ENCODE data around the gene CFAP92. TPM values are rescaled to one million over a fixed set of nuclear protein-coding genes. Genes with fewer than 3 reads are reported as not detected.

CFAP92 gene
- total RNA-seq, 1 experiment from 2014 or later: 0.92 TPM

DNA sequence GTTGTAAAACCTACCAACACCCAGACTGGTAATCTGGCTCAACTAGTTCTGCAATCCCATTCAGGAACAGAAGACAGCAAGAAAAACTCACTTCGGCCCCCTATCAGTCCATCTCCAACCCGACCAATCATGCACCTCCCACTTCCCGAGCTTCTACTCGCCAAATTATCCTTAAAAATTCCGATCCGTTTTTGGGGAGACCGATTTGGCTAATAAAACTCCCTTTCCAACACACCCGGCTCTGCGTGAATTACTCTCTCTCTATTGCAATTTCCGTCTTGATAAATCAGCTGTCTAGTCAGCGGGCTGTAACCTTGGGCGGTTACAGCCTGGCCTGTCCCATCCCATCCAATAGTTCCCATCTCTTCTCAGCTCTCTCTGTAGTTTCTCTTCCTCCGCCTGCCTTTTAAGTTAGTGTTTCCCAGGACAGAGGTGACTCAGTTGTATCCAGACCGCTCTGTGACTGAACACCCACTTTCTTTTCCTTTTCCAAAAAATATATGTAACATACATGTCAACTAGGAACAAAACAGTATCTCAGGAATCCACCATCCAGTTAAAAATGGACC lies 115.2 kb downstream of the CFAP92 start:
- no peak for DNase-seq
- H4K8ac ChIP-seq (replicated peaks; ENCODE audit: insufficient read length, low read depth, low read length): no peak overlapping the region
- peaks cover 11% of the 10 kb centered on the region; the same call in 1 of the 2 replicates for H3K79me2 ChIP-seq (ENCODE audit: insufficient read depth, low read length)
- peak overlapping the region; percentile 65 for H2BK120ac ChIP-seq (ENCODE audit: low read depth, low read length, poor library complexity, severe bottlenecking)
- H4K5ac ChIP-seq (ENCODE audit: insufficient read length, low read depth, low read length): peak overlapping the region; percentile 37
- H2BK20ac ChIP-seq (ENCODE audit: low read depth, low read length, poor library complexity, severe bottlenecking): no peak overlapping the region
- TF ChIP-seq, protein P1, sequence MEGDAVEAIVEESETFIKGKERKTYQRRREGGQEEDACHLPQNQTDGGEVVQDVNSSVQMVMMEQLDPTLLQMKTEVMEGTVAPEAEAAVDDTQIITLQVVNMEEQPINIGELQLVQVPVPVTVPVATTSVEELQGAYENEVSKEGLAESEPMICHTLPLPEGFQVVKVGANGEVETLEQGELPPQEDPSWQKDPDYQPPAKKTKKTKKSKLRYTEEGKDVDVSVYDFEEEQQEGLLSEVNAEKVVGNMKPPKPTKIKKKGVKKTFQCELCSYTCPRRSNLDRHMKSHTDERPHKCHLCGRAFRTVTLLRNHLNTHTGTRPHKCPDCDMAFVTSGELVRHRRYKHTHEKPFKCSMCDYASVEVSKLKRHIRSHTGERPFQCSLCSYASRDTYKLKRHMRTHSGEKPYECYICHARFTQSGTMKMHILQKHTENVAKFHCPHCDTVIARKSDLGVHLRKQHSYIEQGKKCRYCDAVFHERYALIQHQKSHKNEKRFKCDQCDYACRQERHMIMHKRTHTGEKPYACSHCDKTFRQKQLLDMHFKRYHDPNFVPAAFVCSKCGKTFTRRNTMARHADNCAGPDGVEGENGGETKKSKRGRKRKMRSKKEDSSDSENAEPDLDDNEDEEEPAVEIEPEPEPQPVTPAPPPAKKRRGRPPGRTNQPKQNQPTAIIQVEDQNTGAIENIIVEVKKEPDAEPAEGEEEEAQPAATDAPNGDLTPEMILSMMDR (conservative IDR thresholded peaks at IDR 0.05): no peak
- H3K9ac ChIP-seq (ENCODE audit: extremely low read depth, insufficient read length, low read length): peak overlapping the region; percentile 96
- H4K91ac ChIP-seq (ENCODE audit: insufficient read length, low read depth, low read length): no peak overlapping the region
- peak overlapping the region; percentile 84 for H3K18ac ChIP-seq (ENCODE audit: insufficient read length, low read depth, low read length)
- H3K4me1 ChIP-seq (ENCODE audit: insufficient read depth, low read length): no peaks in the 10 kb centered on the region; the same call in 1 of the 2 replicates
- H3K27ac ChIP-seq (ENCODE audit: insufficient read length, low read depth, low read length): peak overlapping the region; percentile 22
- Mint-ChIP-seq H3K36me3 (ENCODE audit: insufficient read depth in 1 of 3, low read depth in 3 of 3) (peaks cover 2 to 12% (median 8%) of the 10 kb centered on the region in 3 experiments; a peak in 5 of 7 replicates), H3K27me3 (ENCODE audit: low read depth) (peaks cover 16% of the 10 kb centered on the region), H3K4me3 (peak overlapping the region; percentile 86 to 90), H3K27ac (peak overlapping the region; percentile 93 to 99 (median 97)), H3K4me1 (peaks cover 32 to 36% of the 10 kb centered on the region in 2 experiments), H3K9me3 (no peaks in the 10 kb centered on the region)
- H2BK12ac ChIP-seq (ENCODE audit: insufficient read length, low read depth, low read length): no peak overlapping the region
- peak overlapping the region; percentile 87; the same call in 1 of the 2 replicates for H3K14ac ChIP-seq (ENCODE audit: insufficient read depth, low read length)
- H2AFZ ChIP-seq (ENCODE audit: low read length): no peak overlapping the region
- peak overlapping the region; percentile 43 for H2BK5ac ChIP-seq (ENCODE audit: insufficient read length, low read length)
- H4K20me1 ChIP-seq (ENCODE audit: control insufficient read depth, insufficient read depth, insufficient read length): no peaks in the 10 kb centered on the region
- no peaks in the 10 kb centered on the region for H3K27me3 ChIP-seq (ENCODE audit: insufficient read depth, low read length)
- no peak overlapping the region for H3K23ac ChIP-seq (ENCODE audit: insufficient read length, low read depth, low read length)
- no CpG with 5 or more reads among the region's 14 CpGs for WGBS (ENCODE audit: extremely low coverage, insufficient read length, low lambda C conversion rate)
- H3K23me2 ChIP-seq (ENCODE audit: insufficient read length, low read depth, low read length, poor library complexity, severe bottlenecking): peaks cover 13% of the 10 kb centered on the region
- peak overlapping the region; percentile 42 for H3T11ph ChIP-seq (ENCODE audit: low read length)
- no peaks in the 10 kb centered on the region for H3K9me3 ChIP-seq (ENCODE audit: control insufficient read depth, low read depth, low read length)
- no peak overlapping the region; the same call in 1 of the 2 replicates for H3K4ac ChIP-seq (ENCODE audit: low read depth, low read length)
- no peak overlapping the region for H3K56ac ChIP-seq (ENCODE audit: insufficient read length, low read depth, low read length)
- H3K4me2 ChIP-seq (ENCODE audit: insufficient read depth, insufficient read length, low read length): peak overlapping the region; percentile 95
- peaks cover 7% of the 10 kb centered on the region for H3K79me1 ChIP-seq (ENCODE audit: insufficient read depth, low read depth, low read length, poor library complexity, severe bottlenecking)
- no peak overlapping the region for H2AK5ac ChIP-seq (ENCODE audit: insufficient read length, low read length)
- no peak overlapping the region for H2BK15ac ChIP-seq (ENCODE audit: low read depth, low read length)
